Tibial artery (tissue), 4 donors: ENCODE results near the gene ZNF594.

Experiments used
- DNase-seq, 2 donors: peaks; one replicate each; pipeline ENCODE4 v3.0.0-alpha.2; 2019
- H3K27ac ChIP-seq, 2 donors: fragments of 200-600 bp; sonication (generic) in 1 of 2; 1 replicate in 1 of 2; 2 replicates in 1 of 2; pipeline ENCODE4 v1.5.1; 2018 to 2019; ENCODE audit warnings: mild to moderate bottlenecking in 1 of 2
- H3K27me3 ChIP-seq, 2 donors: fragments of 200-600 bp; sonication (generic) in 1 of 2; one replicate each; pipeline versions ENCODE4 v1.5.1 to v1.6.0; 2016 to 2019
- H3K36me3 ChIP-seq, 3 donors: fragments of 200-600 bp; sonication (generic) in 2 of 3; one replicate each; pipeline ENCODE4 v1.5.1; 2016 to 2019; ENCODE audit warnings: mild to moderate bottlenecking in 2 of 3
- H3K4me1 ChIP-seq, 4 donors: fragments of 200-600 bp; sonication (generic) in 2 of 4; 1 replicate in 3 of 4; 2 replicates in 1 of 4; pipeline ENCODE4 v1.5.1; 2016 to 2019
- H3K4me3 ChIP-seq, 2 donors: fragments of 200-600 bp; sonication (generic) in 1 of 2; 1 replicate in 1 of 2; 2 replicates in 1 of 2; pipeline ENCODE4 v1.5.1; 2018 to 2019; ENCODE audit warnings: mild to moderate bottlenecking in 2 of 2
- H3K9me3 ChIP-seq, 3 donors: fragments of 200-600 bp; sonication (generic) in 1 of 3; one replicate each; pipeline ENCODE4 v1.5.1; 2016 to 2019
- intact Hi-C: fragments of 100-400 bp; cut with DNase I; formaldehyde crosslinking; loops from one replicate; pipeline ENCODE4 v1.15.0; 2023; ENCODE audit warnings: low total_unique reads
- TF ChIP-seq, protein P1 (sequence below), 2 experiments: fragments of 200-600 bp in 1 of 2; fragments of 450-650 bp in 1 of 2; IDR thresholded peaks; one replicate each; pipeline ENCODE4 v1.5.1; 2017 to 2019; ENCODE audit warnings: antibody characterized with exemption in 2 of 2, mild to moderate bottlenecking in 1 of 2, moderate library complexity in 1 of 2

ZNF594 gene

DNA sequence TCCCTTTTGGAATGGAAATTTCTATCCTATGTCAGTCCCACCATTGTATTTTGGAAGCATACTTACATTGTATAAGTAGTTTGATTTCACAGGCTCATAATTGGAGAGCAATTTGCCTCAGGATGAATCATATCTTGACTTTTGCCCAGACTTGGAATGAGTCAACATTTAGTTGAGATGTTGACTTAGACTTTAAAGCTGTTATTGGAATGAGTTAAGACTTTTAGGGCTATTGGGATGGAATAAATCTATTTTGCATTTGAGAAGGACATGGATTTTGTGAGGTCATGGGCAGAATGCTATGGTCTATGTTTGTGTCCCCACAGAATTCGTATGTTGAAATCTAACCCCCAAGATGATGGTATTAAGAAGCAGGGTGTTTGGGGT is 12.2 kb upstream of the ZNF594 start:
- intact Hi-C loops = no loop called here
- Histone ChIP-seq H3K9me3 (no peaks in the 10 kb centered on the region), H3K27ac (no peak overlapping the region), H3K4me3 (no peak overlapping the region), H3K36me3 (peaks cover 0 to 6% (median 0%) of the 10 kb centered on the region in 3 donors), H3K27me3 (no peaks in the 10 kb centered on the region), H3K4me1 (no peaks in the 10 kb centered on the region)
- no peak for DNase-seq
- TF ChIP-seq, protein P1, sequence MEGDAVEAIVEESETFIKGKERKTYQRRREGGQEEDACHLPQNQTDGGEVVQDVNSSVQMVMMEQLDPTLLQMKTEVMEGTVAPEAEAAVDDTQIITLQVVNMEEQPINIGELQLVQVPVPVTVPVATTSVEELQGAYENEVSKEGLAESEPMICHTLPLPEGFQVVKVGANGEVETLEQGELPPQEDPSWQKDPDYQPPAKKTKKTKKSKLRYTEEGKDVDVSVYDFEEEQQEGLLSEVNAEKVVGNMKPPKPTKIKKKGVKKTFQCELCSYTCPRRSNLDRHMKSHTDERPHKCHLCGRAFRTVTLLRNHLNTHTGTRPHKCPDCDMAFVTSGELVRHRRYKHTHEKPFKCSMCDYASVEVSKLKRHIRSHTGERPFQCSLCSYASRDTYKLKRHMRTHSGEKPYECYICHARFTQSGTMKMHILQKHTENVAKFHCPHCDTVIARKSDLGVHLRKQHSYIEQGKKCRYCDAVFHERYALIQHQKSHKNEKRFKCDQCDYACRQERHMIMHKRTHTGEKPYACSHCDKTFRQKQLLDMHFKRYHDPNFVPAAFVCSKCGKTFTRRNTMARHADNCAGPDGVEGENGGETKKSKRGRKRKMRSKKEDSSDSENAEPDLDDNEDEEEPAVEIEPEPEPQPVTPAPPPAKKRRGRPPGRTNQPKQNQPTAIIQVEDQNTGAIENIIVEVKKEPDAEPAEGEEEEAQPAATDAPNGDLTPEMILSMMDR (IDR thresholded peaks at IDR 0.05) = no peak

DNA sequence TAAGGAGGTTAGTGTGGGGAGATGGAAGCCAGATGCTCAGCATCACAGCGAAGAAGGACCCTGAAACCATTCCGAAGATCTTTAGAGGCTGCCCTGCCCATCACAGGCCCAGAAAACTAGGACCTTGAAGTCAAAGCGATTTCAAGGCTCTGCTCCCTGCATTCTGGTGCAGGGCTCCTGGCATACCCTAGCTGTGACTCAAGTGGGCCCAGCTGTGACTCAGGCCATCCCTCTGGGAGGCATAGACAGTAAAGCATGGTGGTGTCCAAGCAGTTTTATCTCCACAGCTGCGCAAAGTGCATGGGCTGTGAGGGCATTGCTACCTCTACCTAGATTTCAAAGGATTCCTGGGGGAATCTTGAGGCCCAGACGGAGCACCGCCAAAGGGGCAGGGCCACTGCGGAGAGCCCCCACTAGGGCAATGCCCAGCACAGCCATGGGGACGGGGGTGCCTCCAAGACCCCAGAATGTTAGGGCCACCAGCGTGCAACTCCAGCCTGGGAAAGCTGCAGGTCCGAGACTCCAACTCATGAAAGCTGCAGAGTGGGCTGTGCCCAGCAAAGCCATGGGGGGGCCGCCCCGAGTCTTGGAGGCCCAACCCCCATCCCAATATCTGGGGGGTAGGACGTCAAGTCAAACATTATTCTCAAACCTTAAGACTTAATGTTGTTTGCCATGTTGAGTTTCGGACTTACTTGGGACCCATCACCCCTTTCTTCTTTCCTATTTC is 11.7 kb upstream of the ZNF594 start:
- Histone ChIP-seq H3K27me3 (no peaks in the 10 kb centered on the region), H3K9me3 (no peaks in the 10 kb centered on the region), H3K36me3 (peaks cover 0 to 6% (median 0%) of the 10 kb centered on the region in 3 donors), H3K27ac (no peak overlapping the region), H3K4me1 (no peaks in the 10 kb centered on the region), H3K4me3 (no peak overlapping the region)
- DNase-seq = peak in 1 of 2 donors; percentile 13
- TF ChIP-seq, protein P1 (IDR thresholded peaks at IDR 0.05) = no peak
- intact Hi-C loops = no loop called here

DNA sequence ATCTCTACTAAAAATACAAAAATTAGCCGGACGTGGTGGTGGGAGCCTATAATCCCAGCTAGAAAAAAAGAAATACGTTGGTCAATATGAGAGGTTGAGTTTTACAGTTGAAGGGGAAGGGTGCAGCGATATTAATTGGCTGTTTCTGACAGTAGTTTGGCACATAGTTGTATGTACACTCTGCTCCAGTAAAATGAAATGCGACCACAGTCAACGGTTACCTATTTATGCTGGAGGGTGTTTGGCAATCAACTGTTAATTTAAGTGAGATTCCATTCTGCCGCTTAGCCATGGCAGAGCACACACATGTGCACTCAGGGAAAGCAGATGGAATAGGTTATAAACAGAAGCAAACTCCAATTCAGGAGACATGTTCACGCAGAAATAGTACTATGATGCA is 9.3 kb upstream of the ZNF594 start:
- H3K36me3 ChIP-seq = no peaks in the 10 kb centered on the region
- DNase-seq = no peak

DNA sequence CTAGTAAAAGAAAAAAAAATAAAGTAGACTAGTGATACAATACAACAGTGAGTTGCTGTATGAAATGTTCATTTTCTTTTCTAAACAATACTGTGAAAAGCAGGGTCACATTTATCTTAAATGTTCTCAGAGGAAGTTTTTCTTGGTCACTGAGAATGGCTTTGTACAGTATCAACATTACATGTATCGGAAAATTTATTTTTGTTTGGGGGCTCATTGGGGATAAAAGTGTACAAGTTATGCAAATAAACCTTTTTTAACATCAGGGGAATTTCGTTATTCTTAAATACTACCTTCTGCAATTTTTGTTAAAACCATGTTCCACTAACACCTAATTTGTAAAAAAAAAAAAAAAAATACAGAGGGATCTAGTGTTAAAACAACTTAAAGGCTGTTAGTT is 8.7 kb upstream of the ZNF594 start:
- H3K36me3 ChIP-seq = peaks cover 0 to 6% (median 0%) of the 10 kb centered on the region in 3 donors
- H3K4me1 ChIP-seq = no peaks in the 10 kb centered on the region
- DNase-seq = no peak
- H3K9me3 ChIP-seq = no peaks in the 10 kb centered on the region
- H3K27me3 ChIP-seq = no peaks in the 10 kb centered on the region
- no peak overlapping the region for H3K27ac ChIP-seq
- H3K4me3 ChIP-seq = no peak overlapping the region
- TF ChIP-seq, protein P1 (IDR thresholded peaks at IDR 0.05) = no peak
- intact Hi-C loops = no loop called here

More for the DNA sequence above, 9.3 kb upstream of the ZNF594 start:
- TF ChIP-seq, protein P1 (IDR thresholded peaks at IDR 0.05) = no peak
- Histone ChIP-seq H3K9me3 (no peaks in the 10 kb centered on the region), H3K4me1 (no peaks in the 10 kb centered on the region), H3K27me3 (no peaks in the 10 kb centered on the region), H3K4me3 (no peak overlapping the region), H3K27ac (no peak overlapping the region)
- intact Hi-C loops = no loop called here

DNA sequence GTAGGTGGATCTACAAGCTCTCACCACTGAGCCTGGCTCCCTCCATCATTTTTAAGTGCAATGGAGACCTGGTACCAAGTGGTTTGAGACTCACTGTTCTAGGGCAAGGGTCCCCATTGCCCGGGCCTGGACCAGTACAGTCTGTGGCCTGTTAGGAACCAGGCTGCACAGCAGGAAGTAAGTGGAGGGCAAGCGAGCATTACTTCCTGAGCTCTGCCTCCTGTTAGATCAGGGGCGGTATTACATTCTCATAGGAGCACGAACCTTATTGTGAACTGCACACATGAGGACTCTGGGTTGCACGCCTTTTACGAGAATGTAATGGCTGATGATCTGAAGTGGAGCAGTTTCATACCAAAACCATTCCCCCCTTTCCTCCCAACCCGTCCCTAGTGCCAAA is 6.8 kb upstream of the ZNF594 start:
- no peak overlapping the region for H3K4me3 ChIP-seq
- H3K36me3 ChIP-seq = peaks cover 0 to 9% (median 0%) of the 10 kb centered on the region in 3 donors
- no peak overlapping the region for H3K27ac ChIP-seq
- TF ChIP-seq, protein P1 (IDR thresholded peaks at IDR 0.05) = no peak
- intact Hi-C loops = no loop called here
- DNase-seq = no peak
- H3K9me3 ChIP-seq = no peaks in the 10 kb centered on the region
- H3K27me3 ChIP-seq = no peaks in the 10 kb centered on the region
- no peaks in the 10 kb centered on the region for H3K4me1 ChIP-seq
